HG03442 (cell line): ENCODE measurements around the gene SRXN1.

Experiments
- ATAC-seq: cut with Tn5 transposase; IDR thresholded peaks from one replicate; pipeline ENCODE4 v1.9.1; 2021; ENCODE audit warnings: mild to moderate bottlenecking, moderate library complexity; ENCODE audit not compliant: unreplicated experiment

The SRXN1 gene

DNA sequence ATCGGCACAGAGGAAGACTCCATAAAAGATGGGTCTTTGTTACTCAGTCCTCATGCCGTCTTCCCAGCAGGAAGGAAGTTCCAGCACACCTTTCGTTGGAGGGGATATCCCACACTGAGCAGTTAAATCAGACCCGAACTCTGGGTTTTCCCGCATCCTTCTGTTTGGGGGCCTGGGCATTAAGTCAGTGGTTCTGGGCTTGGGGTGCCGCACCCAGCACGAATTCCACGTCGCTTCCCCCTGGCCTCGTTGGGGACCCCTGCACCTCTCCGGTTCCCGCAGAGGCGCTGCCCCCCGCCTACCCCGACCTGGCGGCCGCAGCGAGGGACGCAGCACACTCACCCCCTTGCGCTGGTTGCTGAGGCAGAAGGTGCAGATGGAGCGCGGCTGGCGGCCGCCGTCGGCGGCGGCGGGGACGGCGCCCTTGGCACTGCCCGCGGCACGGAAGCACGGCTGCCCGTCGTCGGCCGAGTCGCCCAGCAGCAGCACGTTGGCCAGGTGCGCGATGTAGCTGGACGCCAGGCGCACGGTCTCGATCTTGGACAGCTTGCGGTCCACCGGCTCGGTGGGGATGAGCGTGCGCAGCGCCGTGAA, 43.5 kb downstream of the SRXN1 start:
- no peak for ATAC-seq

DNA sequence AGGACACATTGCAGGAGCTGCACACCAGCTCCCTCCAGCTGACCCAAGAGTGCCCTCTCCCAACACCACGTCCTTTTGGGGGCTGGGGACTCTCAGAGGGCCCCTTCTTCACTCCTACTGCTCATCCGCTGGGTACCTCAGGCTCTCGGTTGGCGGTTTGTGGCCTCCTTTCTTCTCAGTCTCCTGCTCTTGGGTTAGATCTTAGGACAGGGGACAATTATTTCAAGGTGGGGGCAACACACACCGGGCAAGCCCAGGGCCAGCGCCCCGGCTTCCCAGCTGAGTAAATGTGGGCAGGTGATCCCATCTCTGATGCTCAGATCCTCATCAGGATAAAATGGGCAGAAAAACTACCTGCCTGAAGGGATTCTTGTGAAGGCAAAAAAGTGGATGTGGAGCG, 44.0 kb downstream of the SRXN1 start:
- no peak for ATAC-seq

DNA sequence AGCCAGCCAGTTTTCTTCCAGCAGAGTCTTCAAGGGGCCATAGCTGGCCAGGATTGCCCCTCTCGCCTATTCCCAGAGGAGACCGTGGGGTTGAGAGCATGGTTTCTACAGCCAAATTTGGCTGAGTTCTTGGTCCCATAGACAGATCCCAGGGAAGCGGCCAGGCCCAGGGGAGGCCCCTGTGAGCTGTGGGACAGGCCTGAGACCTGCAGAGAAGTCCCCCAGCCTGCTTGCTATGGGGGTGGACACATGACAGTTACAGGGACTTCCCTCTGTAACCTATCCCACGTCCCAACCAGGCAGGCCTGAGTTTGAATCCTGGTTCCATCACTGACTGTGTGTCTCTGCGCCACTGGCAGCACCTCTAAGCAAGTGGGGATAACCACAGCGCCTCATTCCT, 45.5 kb downstream of the SRXN1 start:
- ATAC-seq, result no peak

DNA sequence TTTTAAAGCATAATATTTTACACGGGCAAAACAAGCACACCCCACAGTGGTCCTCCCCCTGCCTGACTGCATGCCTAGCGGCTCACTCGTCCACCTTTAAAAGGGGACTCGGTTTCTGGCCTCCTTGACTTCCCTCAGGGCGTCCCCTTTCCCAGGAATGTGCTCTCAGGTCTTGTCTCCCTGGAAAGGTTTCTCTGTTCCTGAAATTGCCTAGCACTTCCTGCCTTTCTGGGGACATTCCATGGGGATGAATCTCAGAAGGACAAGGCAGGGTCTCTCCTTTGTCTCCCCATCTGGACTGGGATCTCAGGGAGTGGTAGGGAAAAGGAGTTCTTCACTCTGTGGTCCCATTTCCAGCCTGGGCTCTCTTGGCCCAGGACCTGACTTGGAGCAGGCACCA, 47.8 kb downstream of the SRXN1 start:
- no peak for ATAC-seq

DNA sequence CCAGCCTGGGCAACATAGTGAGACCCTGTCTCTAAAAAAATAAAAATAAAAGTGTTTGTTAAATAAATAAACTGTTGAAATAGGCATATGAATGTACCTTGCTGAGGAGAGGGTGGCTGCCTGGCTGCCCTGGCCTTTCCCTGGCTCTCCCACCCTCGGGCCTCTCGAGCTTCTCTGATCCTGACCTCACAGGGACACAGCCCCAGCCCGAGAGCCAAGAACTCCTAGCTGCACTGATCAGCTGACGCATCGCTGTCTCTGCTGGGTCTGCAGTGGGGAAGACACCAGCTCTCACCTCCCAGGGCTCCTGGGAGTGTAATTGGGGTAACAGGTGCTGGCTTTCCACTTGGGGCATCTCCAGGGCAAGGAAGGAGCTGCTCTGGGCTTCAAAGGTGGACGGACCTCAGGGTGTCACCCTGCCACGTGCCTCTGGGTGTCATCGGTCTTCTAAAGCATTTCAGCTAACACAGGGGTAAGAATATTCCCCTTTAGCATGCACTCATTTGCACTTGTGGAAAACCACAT, 49.8 kb downstream of the SRXN1 start:
- no peak for ATAC-seq

DNA sequence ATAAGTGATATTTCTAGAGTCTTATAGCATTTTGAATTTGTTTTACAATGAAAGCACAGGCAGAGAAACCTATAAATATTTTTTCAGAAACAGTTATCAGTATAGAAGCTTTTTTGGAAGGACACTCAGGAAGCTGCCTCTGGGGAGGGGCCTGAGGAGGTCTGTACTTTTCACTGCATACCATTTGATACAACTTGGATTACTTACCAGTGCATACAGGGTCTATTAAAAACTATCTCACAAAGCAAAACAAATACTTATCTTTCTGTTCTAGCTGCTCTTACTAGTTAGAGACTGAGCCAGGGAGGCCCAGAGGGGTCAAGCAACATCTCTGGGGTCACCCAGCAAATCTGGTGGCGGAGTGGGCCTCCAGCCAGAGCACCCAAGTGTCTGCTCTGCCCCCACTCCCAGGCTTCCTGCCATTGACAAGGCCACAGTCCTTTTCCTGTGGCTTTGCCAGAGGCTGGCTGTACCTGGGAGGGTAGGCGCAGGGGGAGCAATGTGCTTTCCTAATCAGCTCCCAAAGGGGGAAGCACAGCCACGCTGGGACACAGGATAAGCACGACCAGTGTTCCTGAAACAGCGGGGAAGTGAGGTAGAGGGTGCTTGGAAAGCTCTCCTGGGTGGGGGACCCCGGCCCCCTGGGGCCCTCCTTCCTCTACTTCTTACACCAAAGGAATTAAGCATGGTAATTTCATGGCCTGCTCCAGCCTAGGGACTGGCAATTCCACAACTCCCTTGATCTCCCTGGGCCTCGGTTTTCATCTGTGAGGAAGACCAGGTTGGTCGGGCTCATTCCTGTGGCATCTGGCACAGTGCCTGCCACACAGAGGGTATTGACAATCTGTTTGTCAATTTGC, 50.7 kb downstream of the SRXN1 start:
- no peak for ATAC-seq

DNA sequence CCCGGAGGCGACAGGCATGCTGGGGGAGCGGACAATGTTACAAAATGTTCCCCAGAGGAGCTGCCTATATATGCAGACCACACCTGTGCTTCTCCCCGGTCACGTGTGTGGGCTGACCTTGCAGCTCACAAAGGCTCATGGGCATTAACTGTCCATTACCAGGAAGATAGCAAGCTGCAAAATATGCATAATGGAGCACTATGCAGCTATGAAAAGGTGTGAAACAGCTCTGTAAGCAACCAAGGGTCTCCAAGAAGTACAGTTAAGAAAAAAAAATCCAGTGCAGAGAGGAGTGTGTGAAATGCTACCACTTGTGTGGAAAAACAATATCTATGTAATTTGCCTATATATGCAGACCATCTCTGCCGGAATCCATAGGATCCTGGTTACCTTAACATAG, 52.3 kb downstream of the SRXN1 start:
- no peak for ATAC-seq

DNA sequence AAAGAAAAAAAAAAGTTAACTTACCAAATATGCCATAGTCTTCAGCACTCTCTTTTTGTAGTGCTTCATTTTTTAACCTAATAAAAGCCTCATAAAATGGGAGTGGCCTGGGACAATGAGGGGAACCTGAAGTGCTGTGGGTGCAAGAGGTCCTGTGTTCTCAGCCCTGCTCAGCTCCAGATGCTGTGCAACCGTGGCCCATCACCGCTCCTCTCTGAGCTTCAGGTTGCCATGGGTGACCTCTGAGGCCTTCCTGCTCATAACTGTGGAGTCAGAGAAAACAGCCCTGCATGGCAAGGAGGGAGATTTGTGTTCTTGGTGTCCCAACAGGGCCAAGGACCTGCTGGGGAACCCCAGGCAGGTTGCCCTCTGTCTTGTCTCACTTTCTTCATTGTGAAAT, 52.9 kb downstream of the SRXN1 start:
- ATAC-seq, result no peak

DNA sequence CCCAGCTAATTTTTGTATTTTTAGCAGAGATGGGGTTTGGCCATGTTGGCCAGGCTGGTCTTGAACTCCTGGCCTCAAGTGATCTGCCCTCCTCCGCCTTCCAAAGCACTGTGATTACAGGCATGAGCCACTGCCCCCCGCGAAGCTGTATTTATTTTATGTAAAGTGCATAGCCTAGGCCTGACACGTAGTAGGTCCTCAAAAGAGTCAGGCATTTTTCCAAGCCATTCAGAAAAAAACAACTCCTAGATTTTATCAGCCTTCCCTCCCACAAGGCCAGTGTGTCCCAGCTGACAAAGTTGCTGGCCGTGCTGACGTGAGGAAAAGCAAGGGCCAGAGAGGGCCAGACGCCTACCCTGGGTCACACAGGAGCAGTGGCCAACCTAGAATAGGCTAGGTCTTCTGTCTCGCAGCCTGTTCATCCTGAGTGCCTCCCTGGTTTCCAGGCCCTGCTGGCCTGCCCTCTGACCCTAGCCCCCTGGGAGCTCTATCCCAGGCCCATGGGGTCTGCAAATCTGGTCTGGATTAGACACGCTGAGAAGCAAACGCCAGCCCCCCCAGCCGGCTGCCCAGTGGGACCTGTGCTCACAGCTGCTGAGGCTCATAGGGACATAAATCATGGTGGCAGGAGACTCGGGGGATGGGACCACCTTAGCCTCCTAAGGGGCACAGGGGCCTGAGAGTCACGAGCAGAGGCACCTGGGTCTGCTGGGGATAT, 54.7 kb downstream of the SRXN1 start:
- ATAC-seq, result no peak

DNA sequence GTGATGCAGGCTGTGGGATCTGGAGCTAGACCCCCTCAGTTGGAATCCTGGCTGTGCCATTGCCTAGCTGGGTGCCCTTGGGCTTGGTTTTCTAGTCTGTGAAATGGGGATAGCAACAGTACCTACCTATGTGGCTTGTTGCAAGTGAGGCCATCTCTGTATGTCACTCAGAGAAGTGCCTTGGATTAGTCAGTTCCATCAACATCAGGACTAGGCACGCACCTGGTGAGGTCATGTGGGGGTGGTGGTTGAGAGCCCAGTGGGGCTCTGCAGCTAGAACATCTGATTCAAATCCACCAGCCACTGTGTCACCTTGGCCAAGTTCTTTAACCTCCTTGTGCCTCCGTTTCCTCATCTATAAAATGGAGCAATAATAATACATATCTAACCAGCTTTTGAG, 55.4 kb downstream of the SRXN1 start:
- no peak for ATAC-seq
